GM21619 (cell line): ENCODE measurements around the gene RNF213.
"Not testable (repeated sequence)": the region's sequence is repeated elsewhere in the genome, so short reads cannot be mapped to it uniquely, and the experiment has no call there.

Experiments used
- ATAC-seq: cut with Tn5 transposase; IDR thresholded peaks from one replicate; pipeline ENCODE4 v1.9.1; 2021; ENCODE audit not compliant: unreplicated experiment

RNF213 gene

DNA sequence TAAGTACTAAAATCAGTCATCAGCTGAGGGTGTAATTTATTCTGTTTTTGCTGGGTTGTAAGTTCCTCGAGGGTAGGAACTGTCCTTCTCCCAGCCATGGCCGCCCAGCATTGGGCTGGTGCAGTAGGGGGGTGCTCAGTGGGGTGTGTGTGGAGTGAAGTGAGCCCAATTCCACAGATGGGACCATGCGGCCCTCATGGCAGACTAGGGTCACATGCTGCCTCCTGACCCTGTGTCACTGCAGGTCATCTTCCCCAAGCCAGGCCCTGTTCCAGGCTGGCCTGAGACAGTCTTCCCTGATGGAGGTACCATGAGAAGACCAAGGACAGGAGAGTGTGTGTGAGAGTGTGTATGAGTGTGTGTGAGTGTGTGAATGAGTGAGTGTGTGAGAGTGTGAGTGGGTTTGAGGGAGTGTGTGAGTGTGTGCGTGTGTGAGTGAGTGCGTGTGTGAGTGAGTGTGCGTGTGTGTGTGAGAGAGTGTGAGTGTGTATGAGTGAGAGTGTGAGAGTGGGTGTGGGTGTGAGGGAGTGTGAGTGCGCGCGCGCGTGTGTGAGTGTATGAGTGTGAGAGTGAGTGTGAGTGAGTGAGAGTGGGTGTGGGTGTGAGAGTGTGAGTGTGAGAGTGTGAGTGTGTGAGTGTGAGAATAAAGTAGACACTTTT lies 36.7 kb upstream of the RNF213 start:
- no peak for ATAC-seq

DNA sequence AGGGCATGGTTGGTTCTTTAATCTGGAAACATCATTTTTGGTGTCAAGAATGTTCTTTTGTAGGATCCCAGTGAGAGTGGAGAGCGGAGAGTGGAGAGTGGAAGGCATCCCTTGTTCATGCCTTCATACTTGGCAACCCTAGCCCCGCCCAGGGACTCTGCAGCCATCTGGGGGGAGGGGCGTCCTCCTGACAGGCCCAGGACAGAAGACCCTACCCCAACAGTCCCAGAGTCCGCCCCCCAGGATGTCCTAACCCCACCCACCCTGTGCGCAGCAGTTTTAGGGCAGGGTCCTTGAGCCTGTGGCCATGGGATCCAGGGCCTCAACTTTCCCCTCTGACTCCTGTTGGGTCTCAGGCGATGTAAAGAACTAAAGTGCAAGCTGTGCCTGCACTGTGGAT lies 36.0 kb upstream of the RNF213 start:
- no peak for ATAC-seq

DNA sequence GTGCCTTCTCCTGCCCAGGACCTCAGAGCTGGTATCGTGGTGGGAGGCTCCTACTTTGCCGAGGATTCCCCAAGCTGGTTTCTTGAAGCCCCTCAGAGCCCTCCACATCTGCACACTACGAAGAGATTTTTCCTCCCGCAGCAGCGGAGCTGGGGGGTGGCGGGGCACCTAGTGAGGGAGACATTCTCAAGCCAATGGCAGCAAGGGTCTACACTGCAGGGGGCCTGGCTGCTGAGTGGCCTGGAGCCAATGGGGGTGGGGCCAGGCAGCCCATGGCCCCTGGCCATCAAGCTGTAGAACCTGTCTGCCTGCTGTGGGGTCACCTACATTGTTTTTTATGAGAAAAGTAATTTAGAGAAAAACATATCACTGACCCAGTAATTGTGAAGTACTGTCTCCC lies 35.4 kb upstream of the RNF213 start:
- no peak for ATAC-seq

DNA sequence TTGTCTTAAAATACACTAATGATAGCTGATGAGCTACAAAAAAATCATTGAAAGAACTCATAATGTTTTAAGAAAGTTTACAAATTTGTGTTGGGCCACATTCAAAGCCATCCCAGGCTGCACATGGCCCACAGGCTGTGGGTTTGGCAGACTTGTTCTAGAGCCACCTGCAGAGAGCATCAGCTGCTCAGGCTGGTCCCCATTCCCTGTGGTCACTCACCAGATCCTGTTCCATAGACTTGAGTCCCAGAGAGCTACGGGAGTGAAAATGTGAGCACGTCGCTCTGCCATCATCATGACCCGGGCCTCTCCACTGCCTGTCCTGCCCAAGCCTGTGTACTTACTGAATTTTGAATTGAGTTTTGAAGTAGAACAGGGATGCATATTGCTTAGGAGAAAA lies 33.5 kb upstream of the RNF213 start:
- no peak for ATAC-seq

DNA sequence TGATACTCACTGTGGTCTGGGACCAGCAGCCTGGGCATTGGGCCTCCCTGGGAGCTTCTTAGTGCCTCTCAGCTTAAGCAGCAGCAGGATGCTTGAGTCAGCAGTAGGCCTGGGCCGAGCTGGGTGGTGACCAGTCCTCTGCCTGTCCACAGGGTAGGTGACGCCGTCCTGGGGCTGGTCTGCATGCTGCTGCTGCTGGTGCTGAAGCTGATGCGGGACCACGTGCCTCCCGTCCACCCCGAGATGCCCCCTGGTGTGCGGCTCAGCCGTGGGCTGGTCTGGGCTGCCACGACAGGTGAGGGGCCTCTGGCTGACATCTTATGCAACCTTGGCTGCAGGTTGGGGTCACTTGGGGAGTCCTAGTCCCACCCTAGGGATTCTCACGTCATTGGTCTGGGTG lies 33.0 kb upstream of the RNF213 start:
- no peak for ATAC-seq

DNA sequence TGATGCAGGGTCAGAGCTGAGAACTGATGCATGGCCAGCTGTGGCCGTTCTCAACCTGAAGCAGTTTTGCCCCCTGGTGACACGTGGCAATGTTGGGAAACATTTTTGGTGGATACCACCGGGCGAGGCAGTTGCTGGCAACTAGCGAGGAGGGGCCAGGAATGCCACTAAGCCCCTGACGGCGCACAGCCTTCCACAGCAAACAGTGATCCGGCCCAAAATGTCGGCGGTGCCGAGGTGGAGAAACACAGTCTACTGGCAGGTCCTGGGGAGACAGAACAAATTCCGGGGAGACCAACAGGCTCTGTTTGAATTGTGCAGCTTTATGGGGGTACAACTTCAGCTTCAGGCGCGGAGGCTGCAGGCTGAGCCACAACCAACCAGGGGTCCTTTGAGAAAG lies 32.2 kb upstream of the RNF213 start:
- no peak for ATAC-seq

DNA sequence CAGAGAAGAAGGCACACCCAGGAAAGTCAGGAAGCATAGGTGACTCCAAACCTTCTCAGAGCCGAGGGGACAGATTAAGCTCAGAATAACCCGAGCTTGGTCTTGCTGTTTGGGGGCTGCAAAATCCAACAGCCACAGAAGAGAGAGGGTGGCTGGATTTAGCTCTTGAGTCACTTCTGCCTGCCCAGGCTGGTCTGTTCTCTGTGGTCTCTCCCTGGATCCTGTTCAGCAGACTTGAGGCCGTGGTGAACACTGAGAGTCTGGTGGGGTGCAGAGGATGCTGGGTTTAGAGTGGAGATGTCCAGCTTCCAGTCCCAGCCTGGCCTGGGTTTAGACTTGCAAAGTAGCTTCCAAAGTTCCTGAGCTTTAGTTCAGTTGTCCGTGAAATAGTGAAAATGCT lies 31.6 kb upstream of the RNF213 start:
- no peak for ATAC-seq

DNA sequence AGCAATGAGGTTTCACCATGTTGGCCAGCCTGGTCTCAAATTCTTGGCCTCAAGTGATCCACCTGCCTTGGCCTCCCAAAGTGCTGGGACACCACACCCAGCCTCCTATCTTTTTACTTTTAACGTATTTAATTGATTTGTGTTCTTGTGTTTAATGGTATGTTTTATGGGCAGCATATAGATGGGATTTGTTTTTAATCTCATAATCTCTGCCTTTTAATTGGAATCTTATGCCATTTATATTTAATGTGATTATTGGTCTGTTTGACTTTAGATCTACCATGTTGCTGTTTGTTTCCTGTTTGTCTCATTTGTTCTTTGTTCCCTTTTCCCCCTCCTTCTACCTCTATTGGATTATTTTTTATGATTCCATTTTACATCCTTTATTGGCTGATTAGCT lies 28.2 kb upstream of the RNF213 start:
- ATAC-seq, result no peak

DNA sequence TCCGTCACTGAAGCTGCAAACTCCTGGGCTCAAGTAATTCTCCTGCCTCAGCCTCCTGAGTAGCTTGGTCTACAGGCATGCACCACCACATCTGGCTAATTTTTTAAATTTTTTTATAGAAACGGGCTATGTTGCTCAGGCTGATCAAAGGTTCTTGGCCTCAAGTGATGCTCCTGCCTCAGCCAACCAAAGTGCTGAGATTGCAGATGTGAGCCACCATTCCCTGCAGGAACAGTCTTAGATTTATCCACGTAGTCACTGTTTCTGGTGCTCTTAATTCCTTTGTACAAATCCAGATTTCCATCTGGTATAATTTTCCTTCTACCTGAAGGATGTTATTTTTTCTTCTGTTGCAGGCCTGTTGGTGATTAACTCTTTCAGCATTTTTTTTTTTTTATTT lies 27.4 kb upstream of the RNF213 start:
- ATAC-seq, result no peak

DNA sequence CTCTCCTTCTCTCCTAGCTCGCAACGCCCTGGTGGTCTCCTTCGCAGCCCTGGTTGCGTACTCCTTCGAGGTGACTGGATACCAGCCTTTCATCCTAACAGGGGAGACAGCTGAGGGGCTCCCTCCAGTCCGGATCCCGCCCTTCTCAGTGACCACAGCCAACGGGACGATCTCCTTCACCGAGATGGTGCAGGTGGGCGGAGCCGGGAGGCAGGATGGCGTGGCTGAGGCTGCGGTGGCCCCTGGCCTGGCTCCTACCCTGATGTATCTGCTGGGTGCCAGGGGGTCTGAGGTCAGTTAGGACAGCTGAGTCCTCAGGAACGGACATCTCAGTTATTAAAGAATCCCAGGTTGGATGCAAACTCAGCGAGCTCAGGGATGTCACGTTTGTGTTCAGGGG lies 23.7 kb upstream of the RNF213 start:
- no peak for ATAC-seq

DNA sequence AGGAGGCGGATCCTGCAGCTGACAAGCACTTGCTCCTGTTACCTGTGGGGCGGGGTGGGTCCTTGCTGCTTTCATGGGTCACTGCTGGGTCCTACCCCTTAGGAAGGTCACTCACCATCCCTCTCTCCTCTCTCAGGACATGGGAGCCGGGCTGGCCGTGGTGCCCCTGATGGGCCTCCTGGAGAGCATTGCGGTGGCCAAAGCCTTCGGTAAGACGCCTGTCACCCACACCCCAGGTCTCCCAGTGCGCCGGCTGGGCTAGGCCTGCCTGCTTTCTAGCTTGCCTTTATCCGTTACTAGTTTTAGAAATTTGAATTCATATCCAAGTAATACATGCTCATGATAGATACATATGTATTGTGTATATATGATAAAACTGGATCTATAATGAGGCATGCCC lies 23.3 kb upstream of the RNF213 start:
- ATAC-seq, result no peak

DNA sequence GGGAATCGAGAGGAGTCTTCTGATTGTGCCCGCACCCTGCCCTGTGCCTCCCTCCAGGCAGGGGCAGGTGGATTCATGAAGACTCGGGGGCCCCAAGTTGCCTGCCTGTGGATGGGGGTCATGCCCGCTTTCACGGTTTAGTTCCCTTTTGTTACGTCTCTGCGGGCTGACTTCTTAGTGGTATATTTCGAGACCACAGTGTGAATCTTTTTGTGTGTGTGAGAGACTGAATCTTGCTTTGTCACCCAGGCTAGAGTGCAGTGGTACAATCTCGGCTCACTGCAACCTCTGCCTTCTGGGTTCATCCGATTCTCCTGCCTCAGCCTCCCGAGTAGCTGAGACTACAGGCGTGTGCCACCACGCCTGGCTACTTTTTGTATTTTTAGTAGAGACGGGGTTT lies 18.1 kb upstream of the RNF213 start:
- no peak for ATAC-seq

DNA sequence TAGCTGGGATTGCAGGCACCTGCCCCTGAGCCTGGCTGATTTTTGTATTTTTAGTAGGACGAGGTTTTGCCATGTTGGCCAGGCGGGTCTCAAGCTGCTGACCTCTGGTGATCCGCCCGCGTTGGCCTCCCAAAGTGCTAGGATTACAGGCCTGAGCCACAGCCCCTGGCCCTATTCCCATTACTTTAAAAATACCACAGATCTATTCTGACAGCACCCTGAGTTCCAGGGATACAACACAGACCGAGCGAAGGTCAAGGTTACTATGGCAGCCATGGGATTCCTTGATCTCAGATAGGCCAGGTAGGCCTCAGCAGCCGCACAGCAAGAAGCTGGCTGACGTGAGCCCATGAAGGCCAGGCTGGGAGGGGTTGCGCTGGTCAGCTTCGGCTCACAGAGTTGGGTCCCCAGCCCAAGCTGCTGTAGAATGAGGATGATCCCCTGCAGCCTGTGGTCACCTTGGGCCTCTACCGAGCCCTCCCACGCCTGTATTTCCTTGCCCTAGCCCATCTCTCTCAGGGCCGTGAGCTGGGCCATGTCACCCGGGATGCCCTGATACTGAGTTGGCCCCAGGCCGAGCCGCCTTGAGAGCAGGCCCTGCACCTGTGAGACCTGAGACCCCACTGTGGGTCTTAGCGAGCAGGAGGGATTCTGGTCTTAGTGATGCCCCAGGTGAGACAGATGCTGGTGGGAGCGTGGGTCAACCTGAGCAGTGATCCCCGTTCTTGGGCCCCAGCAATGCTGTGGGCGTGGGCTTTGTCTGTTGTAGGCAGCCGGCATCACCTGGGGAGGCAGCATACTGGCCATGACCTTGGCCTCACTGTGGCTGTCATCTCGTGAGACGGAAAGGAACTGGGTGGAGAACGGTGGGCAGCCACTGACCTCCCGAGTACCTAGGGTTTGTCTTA lies 16.9 kb upstream of the RNF213 start:
- ATAC-seq, result no peak

DNA sequence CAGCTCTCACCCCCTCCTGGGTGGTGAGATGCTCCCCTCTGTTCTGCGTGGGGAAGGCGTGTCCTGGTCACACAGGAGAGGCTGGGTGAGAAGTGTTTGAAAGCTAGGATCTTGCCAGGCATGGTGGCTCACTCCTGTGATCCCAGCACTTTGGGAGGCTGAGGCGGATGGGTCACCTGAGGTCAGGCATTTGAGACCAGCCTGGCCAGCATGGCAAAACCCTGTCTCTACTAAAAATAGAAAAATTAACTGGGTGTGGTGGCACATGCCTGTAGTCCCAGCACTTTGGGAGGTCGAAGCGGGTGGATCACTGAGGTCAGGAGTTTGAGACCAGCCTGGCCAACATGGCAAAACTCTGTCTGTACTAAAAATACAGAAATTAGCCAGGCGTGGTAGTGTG lies 16.2 kb upstream of the RNF213 start:
- ATAC-seq, result not testable (repeated sequence)

DNA sequence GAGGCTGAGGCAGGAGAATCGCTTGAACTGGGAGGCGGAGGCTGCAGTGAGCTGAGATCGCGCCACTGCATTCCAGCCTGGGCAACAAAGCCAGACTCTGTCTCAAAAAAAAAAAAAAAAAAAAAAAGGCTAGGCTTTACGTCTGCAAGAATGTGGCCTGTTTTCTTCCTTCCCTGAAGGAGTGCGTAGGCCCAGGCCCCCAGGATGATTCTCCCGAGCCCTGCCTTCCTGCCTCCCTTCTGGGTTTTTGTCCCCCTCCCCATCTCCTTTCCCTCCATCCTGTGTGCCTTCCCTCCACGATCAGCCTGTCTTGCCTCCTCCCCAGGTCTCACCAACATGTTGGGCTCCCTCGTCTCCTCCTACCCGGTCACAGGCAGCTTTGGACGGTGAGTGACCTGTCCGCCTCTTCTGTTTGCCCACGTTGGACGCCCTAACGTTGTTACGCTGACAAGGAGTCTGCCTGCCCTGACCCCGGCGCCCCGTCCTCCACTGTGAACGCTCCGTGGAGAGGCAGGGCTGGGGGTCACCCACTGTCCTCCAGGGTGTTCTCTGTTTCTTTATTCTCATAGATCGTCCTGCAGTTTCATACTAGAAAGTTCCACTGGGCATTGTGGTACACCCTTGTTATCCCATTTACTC lies 15.7 kb upstream of the RNF213 start:
- no peak for ATAC-seq

DNA sequence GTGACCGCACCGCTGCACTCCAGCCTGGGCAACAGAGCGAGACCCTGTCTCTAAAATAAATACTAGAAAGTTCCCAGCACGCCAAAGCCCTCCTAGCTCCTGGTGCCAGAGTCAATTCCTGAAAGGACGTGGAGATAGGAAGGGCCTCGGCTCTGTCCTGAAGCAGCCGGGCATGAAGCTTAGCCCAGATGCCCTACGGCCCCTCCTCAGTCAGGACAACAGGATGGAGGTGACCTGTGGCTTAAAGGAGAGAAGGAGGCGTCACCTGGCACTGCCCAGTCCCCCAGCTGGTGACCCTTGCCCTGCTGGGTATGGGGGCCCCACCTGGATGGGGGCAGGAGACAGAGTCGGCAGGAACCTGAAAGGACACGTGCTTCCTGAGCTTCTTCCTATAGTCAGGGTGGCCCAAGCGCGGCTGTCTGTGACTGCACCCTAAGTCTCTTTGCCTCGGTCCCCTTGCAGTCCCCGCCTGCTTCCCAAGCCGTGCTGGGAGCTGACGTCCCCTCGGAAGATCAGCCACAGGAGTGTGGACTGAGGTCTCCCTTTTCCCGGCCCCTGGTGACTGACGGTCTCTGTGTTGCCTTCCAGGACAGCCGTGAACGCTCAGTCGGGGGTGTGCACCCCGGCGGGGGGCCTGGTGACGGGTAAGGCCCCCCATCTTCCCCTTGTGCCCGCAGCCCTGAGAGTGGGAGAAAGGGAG lies 14.9 kb upstream of the RNF213 start:
- ATAC-seq, result no peak

DNA sequence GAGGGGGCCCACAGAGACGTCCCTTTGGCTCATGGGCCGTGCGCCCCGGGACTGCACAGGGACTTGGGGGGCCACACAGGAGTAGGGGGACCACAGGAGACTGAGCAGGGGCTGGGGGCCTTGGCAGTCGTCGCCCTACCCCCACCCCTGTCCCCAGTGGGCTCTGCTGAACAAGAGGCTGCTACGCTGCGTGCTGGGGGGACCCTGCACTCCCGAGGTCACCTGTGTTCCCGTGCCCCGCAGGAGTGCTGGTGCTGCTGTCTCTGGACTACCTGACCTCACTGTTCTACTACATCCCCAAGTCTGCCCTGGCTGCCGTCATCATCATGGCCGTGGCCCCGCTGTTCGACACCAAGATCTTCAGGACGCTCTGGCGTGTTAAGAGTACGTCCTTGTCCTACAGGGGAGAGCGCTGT lies 14.4 kb upstream of the RNF213 start:
- no peak for ATAC-seq

DNA sequence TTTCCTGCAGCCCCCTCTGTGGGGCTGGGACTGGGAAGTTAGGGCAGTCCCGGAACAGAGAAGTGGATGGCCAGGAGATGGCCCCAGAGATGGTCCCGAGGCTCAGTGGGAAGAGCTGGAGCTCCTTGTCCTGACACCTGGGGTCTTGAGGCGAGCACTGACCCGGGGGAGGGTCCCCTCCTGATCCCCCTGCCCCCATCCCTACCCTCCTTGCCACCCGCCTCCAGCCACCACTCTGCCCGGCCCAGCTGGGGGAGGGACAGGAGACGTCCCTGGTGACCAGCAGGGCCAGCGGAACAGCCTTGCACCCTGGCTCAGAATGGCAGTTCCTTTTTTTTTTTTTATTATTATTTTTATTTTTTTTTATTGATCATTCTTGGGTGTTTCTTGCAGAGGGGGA lies 13.9 kb upstream of the RNF213 start:
- no peak for ATAC-seq

DNA sequence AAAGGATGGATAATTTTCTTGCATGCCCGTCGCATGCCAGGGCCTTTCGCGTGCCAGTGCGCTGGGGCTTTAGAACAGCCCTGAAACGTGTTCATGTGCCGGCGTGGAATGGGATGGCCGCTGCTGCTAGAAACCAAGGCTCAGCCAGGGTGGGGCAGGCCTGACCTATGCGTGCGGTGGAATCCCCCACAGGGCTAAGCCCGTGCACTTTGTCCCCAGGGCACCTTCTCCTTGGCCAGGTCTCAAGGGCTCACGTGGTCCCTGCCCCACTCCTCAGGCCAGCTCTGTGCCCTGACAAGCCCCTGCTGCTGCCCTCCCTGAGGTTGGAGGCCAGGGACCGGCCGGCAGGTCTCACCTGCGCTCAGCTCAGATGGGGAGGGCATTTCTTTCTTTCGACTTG lies 13.1 kb upstream of the RNF213 start:
- ATAC-seq, result no peak

DNA sequence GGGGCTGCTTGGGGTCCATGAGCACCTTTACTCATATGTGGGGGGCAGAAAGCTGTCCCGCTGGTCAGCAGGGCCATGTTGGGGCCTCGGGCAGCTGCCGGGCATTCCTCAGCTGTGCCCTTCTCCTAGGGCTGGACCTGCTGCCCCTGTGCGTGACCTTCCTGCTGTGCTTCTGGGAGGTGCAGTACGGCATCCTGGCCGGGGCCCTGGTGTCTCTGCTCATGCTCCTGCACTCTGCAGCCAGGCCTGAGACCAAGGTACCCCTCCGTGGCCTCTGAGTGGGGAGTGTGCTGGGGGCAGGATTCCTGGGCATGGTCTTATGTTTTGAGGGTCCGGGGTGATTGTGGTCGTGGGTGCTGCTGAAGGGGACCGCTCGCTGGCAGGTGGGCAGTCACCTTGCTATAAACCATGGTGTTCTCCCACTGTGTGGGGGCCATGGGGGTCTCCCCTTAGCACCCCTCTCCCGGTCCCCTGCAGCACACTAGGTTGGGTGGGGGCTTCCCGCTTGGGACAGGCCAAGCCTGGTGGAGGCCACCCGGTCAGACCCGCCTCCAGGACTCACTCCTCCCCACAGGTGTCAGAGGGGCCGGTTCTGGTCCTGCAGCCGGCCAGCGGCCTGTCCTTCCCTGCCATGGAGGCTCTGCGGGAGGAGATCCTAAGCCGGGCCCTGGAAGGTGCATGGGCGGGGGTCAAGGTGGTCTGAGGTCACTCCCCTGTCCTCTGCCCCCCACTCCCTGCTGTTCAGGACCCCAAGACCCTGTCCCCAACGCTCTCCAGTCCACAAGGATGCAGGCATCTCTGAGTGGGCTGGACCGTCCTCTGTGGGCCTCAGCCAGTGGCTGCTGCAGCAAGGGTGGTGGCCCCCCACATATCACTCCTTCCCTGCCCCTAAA lies 12.4 kb upstream of the RNF213 start:
- ATAC-seq, result no peak
